K562 (cell line): ENCODE results near the gene ANO10. TPM values are rescaled to one million over a fixed set of nuclear protein-coding genes. Genes with fewer than 3 reads are reported as not detected.

Source experiments
- ATAC-seq: fragments of 200-7000 bp; cut with Tn5 transposase; 3 replicates; pipeline ENCODE4 v1.9.1; 2020; ENCODE audit warnings: moderate library complexity
- BruUV-seq: library from RNA; stranded (reverse); fragments of 400-500 nt; replicated peaks from 2 replicates; lab custom pipeline; 2021; lab: Mats Ljungman, UMichigan
- CTCF ChIA-PET: fragments of 300-600 bp; formaldehyde crosslinking; extraction: SDS; loops from one replicate; lab custom pipeline; 2021; ENCODE audit warnings: low intra/inter-chr PET ratio; lab: Yijun Ruan, JAX
- POLR2A ChIA-PET: fragments of 300-600, 350-650 bp; sonication (Branson Sonifier 250); formaldehyde crosslinking; extraction: SDS; loops from one replicate; lab custom pipeline; 2021; ENCODE audit warnings: antibody characterized with exemption, inconsistent platforms; lab: Yijun Ruan, JAX
- DNase-seq, 4 experiments: peaks; one replicate each; pipeline versions ENCODE4 v3.0.0 to v3.0.0-alpha.2; 2011 to 2018; ENCODE audit warnings: low spot score in 3 of 4, mixed read lengths in 3 of 4; ENCODE audit errors: extremely low read depth in 1 of 4
- FAIRE-seq: peaks from 2 replicates; lab custom pipeline; 2011; peaks lifted over from hg19 to GRCh38; lab: Jason Lieb, UNC
- H2AFZ ChIP-seq: 2 replicates; pipeline ENCODE4 v1.6.0; 2011; ENCODE audit warnings: low read depth, low read length, control low read depth, inconsistent platforms
- H3K27ac ChIP-seq: fragments of 200-600 bp; 3 replicates; pipeline ENCODE4 v1.8.0; 2011; ENCODE audit warnings: low read depth, mild to moderate bottlenecking, control low read depth, inconsistent platforms, low read length, moderate library complexity, mixed read lengths; ENCODE audit errors: extremely low read depth
- H3K27me3 ChIP-seq, 2 experiments: fragments of 300-600 bp in 1 of 2; 2 replicates in 1 of 2; 3 replicates in 1 of 2; pipeline versions ENCODE4 v1.6.0 to v1.8.0; 2011; ENCODE audit warnings: inconsistent platforms in 2 of 2, low read length in 2 of 2, mild to moderate bottlenecking in 1 of 2, mixed read lengths in 1 of 2, moderate library complexity in 1 of 2; ENCODE audit not compliant: control insufficient read depth in 2 of 2, insufficient read depth in 2 of 2
- H3K36me3 ChIP-seq: fragments of 300-600 bp; 3 replicates; pipeline ENCODE4 v1.8.0; 2011; ENCODE audit warnings: mild to moderate bottlenecking, low read length, inconsistent platforms; ENCODE audit not compliant: control insufficient read depth, insufficient read depth
- H3K4me1 ChIP-seq, 2 experiments: fragments of 200-600 bp in 1 of 2; replicated peaks in 1 of 2; 2 replicates in 1 of 2; 3 replicates in 1 of 2; pipeline versions ENCODE4 v1.5.1 to v1.8.0; 2011; ENCODE audit warnings: inconsistent platforms in 2 of 2, low read length in 2 of 2, mild to moderate bottlenecking in 1 of 2, mixed read lengths in 1 of 2, moderate library complexity in 1 of 2; ENCODE audit not compliant: control insufficient read depth in 2 of 2, insufficient read depth in 2 of 2
- H3K4me2 ChIP-seq: 2 replicates; pipeline ENCODE4 v1.6.1; 2011; ENCODE audit warnings: low read length, control low read depth, inconsistent platforms, mixed read lengths; ENCODE audit not compliant: insufficient read depth
- H3K4me3 ChIP-seq: fragments of 200-600 bp; sonication (generic), shearing (Covaris generic); 2 replicates; pipeline ENCODE4 v1.5.1; 2016; ENCODE audit warnings: control low read depth, inconsistent platforms
- H3K79me2 ChIP-seq: fragments of 200-600 bp; 3 replicates; pipeline ENCODE4 v1.8.0; 2011; ENCODE audit warnings: low read length, inconsistent platforms; ENCODE audit not compliant: control insufficient read depth, insufficient read depth
- H3K9ac ChIP-seq, 2 experiments: 2 replicates each; pipeline versions ENCODE4 v1.6.0 to v1.6.1; 2011; ENCODE audit warnings: low read depth in 2 of 2, low read length in 2 of 2, control low read depth in 1 of 2, inconsistent platforms in 1 of 2, mild to moderate bottlenecking in 1 of 2, mixed read lengths in 1 of 2; ENCODE audit not compliant: insufficient read depth in 1 of 2
- H3K9me1 ChIP-seq: one replicate; pipeline ENCODE4 v1.6.0; 2011; ENCODE audit warnings: inconsistent platforms, mild to moderate bottlenecking, low read length, moderate library complexity; ENCODE audit not compliant: control insufficient read depth, insufficient read depth
- H3K9me3 ChIP-seq: replicated peaks from 2 replicates; pipeline ENCODE4 v1.5.1; 2011; ENCODE audit warnings: low read depth, low read length, inconsistent platforms; ENCODE audit not compliant: control insufficient read depth, insufficient read depth
- H4K20me1 ChIP-seq: replicated peaks from 2 replicates; pipeline ENCODE4 v1.6.1; 2011; ENCODE audit warnings: low read length, inconsistent platforms, mixed read lengths; ENCODE audit not compliant: control insufficient read depth, insufficient read depth
- ATF3 ChIP-seq, 2 experiments: fragments of 450-650 bp in 1 of 2; sonication (generic) in 1 of 2; formaldehyde crosslinking in 1 of 2; IDR thresholded peaks in 1 of 2; conservative IDR thresholded peaks in 1 of 2; 2 replicates each; pipeline versions ENCODE4 v1.6.1 to v1.8.1; 2016 to 2023; ENCODE audit warnings: mild to moderate bottlenecking in 2 of 2, moderate library complexity in 2 of 2, inconsistent platforms in 1 of 2, missing genetic modification reagents in 1 of 2
- CCNT2 ChIP-seq: IDR thresholded peaks from 2 replicates; pipeline ENCODE4 v1.6.1; 2011; ENCODE audit warnings: borderline replicate concordance, low read depth, mild to moderate bottlenecking, moderate library complexity, mixed read lengths, low read length; ENCODE audit not compliant: insufficient read length; ENCODE audit errors: extremely low read depth
- CUX1 ChIP-seq: fragments of 200-800 bp; sonication (Bioruptor generic); IDR thresholded peaks from 2 replicates; pipeline ENCODE4 v1.6.1; 2016; ENCODE audit warnings: missing genetic modification characterization, missing compliant biosample characterization
- GATA2 ChIP-seq: sonication (generic); formaldehyde crosslinking; IDR thresholded peaks from 2 replicates; pipeline ENCODE4 v1.4.0; 2020; ENCODE audit warnings: mild to moderate bottlenecking, missing genetic modification reagents
- THRAP3 ChIP-seq: fragments of 450-650 bp; IDR thresholded peaks from 2 replicates; pipeline ENCODE4 v1.6.1; 2016; ENCODE audit warnings: mild to moderate bottlenecking, inconsistent platforms, borderline replicate concordance
- ZC3H11A ChIP-seq: IDR thresholded peaks from 2 replicates; pipeline ENCODE4 v1.6.1; 2012; ENCODE audit warnings: low read depth, low read length, improper control_type of control experiment
- ZNF57 ChIP-seq: fragments of 450-650 bp; formaldehyde crosslinking; IDR thresholded peaks from 2 replicates; pipeline ENCODE4 v1.4.0; 2020; ENCODE audit warnings: mild to moderate bottlenecking, moderate library complexity
- ZNF592 ChIP-seq: fragments of 450-650 bp; IDR thresholded peaks from 2 replicates; pipeline ENCODE4 v1.6.1; 2017; ENCODE audit warnings: antibody characterized with exemption, mild to moderate bottlenecking
- ZNF79 ChIP-seq: fragments of 250-450 bp; sonication (Bioruptor Pico); IDR thresholded peaks from 2 replicates; pipeline ENCODE4 v1.4.0; 2020; ENCODE audit warnings: low read depth, mild to moderate bottlenecking, moderate library complexity
- WGBS: fragments of 100-300 bp; shearing (Covaris generic); methylation state at CpG from one replicate; pipeline ENCODE4 v1.1.6; 2016; ENCODE audit warnings: low coverage, mixed read lengths; ENCODE audit not compliant: insufficient coverage; ENCODE audit errors: missing lambda C conversion rate; 5-methylcytosine and 5-hydroxymethylcytosine counted together
- in situ Hi-C: fragments of 300-500 bp; cut with MboI; formaldehyde crosslinking; loops from 4 replicates; pipeline ENCODE4 v1.15.0; 2018; ENCODE audit warnings: inconsistent platforms, mixed read lengths
- intact Hi-C: fragments of 100-400 bp; cut with micrococcal nuclease; formaldehyde crosslinking; loops from 2 replicates; pipeline ENCODE4 v1.14.2; 2022
- polyA plus RNA-seq, 8 experiments: library from polyadenylated mRNA; depleted of rRNA in 4 of 8; stranded (reverse) in 5 of 8; unstranded in 3 of 8; fragments of >200 nt; fragmentation: Nextera tagmentation in 2 of 8; fragmentation: Illumina TruSeq in 1 of 8; extraction: Ambion mirVana in 2 of 8; extraction: Trizol in 1 of 8; gene quantifications; 2 replicates each; pipeline versions ENCODE4 v1.2.1 to v1.2.3, GENCODE V29; 2011 to 2014; ENCODE audit warnings: inconsistent platforms in 1 of 8, missing spikeins in 1 of 8
- total RNA-seq, 7 experiments: library from RNA; depleted of rRNA in 6 of 7; stranded (reverse); fragments of >200 nt in 6 of 7; fragmentation: Illumina TruSeq in 2 of 7; extraction: Trizol in 2 of 7; gene quantifications; 2 replicates each; pipeline versions ENCODE4 v1.2.1 to v1.2.3, GENCODE V29; 2011 to 2021; ENCODE audit warnings: low replicate concordance in 1 of 7

ANO10 gene
- total and polyA plus RNA-seq, 9 of the 15 experiments (the other 6 are each of a cell fraction or from before 2014, with no cell fraction given): 6.4 to 46.0 (median 32.3) TPM

GRCh38 chr3:43512754-43513404, 108.9 kb downstream of the ANO10 start:
- H2AFZ ChIP-seq: no peak overlapping the region
- H3K4me1 ChIP-seq: no peaks in the 10 kb centered on the region; a peak in 1 of 5 replicates
- peak; percentile 11 for FAIRE-seq
- intact Hi-C loops: no loop called here
- no peak overlapping the region for H3K9ac ChIP-seq
- peak; percentile 55 for ATAC-seq
- H3K4me2 ChIP-seq: no peak overlapping the region
- H3K4me3 ChIP-seq: no peak overlapping the region
- no peaks in the 10 kb centered on the region for H3K79me2 ChIP-seq
- H4K20me1 ChIP-seq: no peaks in the 10 kb centered on the region
- no TSS peak for BruUV-seq
- WGBS: 48% methylated on average over 5 of the region's 5 CpGs
- no peaks in the 10 kb centered on the region for H3K9me3 ChIP-seq
- no peak for DNase-seq
- peak overlapping the region; percentile 2; the same call in 1 of the 3 replicates for H3K27ac ChIP-seq
- H3K9me1 ChIP-seq: no peaks in the 10 kb centered on the region
- in situ Hi-C loops: no loop called here
- CTCF ChIA-PET: no interaction called here
- no peaks in the 10 kb centered on the region for H3K27me3 ChIP-seq
- H3K36me3 ChIP-seq: no peaks in the 10 kb centered on the region
- POLR2A ChIA-PET: interaction anchor here (1.1 to 1.3 kb wide), 2 partner anchors 9 kb away, joined by 4 read pairs; no protein-coding TSS in a partner anchor
- TF ChIP-seq ZNF79 (CRISPR knock-in tag) (no peak), ZC3H11A (no peak), GATA2 (CRISPR knock-in tag) (no peak), CUX1 (CRISPR knock-in tag) (no peak), ZNF57 (CRISPR knock-in tag) (no peak), THRAP3 (no peak), ATF3 (IDR thresholded peaks at IDR 0.05) (peak; percentile 11; the same call in 1 of the 2 replicates), ATF3 (CRISPR knock-in tag; conservative IDR thresholded peaks at IDR 0.05) (no peak), ZNF592 (0 out of 2 replicates have a peak, but pooled peaks have one; percentile 19), CCNT2 (no peak)
